Adrenal gland (tissue), 12 donors: ENCODE measurements around the gene NUTF2. TPM values are rescaled to one million over a fixed set of nuclear protein-coding genes. Genes with fewer than 3 reads are reported as not detected.

ENCODE experiments used
- DNase-seq, 7 donors: peaks; one replicate each; pipeline ENCODE4 v3.0.0-alpha.2; 2019 to 2020
- H3K27ac ChIP-seq, 5 donors: fragments of 200-600 bp; sonication (generic) in 4 of 5; 1 replicate in 3 of 5; 2 replicates in 2 of 5; pipeline versions ENCODE4 v1.5.1 to v1.8.0; 2016 to 2020; ENCODE audit warnings: mild to moderate bottlenecking in 1 of 5
- H3K27me3 ChIP-seq: fragments of 200-600 bp; 2 replicates; pipeline ENCODE4 v1.8.0; 2021
- H3K36me3 ChIP-seq, 2 donors: fragments of 200-600 bp; replicated peaks in 1 of 2; 1 replicate in 1 of 2; 2 replicates in 1 of 2; pipeline versions ENCODE4 v1.5.1 to v1.8.0; 2018 to 2022
- H3K4me1 ChIP-seq, 2 donors: fragments of 200-600 bp; replicated peaks in 1 of 2; 1 replicate in 1 of 2; 2 replicates in 1 of 2; pipeline versions ENCODE4 v1.5.1 to v1.8.0; 2018 to 2021
- H3K4me3 ChIP-seq, 4 donors: fragments of 200-600 bp; sonication (generic) in 3 of 4; one replicate each; pipeline ENCODE4 v1.5.1; 2016 to 2018
- H3K9me3 ChIP-seq, 3 donors: fragments of 200-600 bp; sonication (generic) in 1 of 3; replicated peaks in 1 of 3; 1 replicate in 2 of 3; 2 replicates in 1 of 3; pipeline versions ENCODE4 v1.5.1 to v1.8.0; 2016 to 2021
- POLR2A ChIP-seq, 2 donors: fragments of 450-650 bp; IDR thresholded peaks; one replicate each; pipeline ENCODE4 v1.6.1; 2017; ENCODE audit warnings: antibody characterized with exemption in 2 of 2, mild to moderate bottlenecking in 2 of 2, moderate library complexity in 1 of 2
- WGBS, 4 donors: extraction: QIAGEN DNeasy Blood & Tissue Kit in 2 of 4; methylation state at CpG; one replicate each; pipeline versions ENCODE4 v1.1.5 to v1.1.7; 2013 to 2017; 5-methylcytosine and 5-hydroxymethylcytosine counted together
- intact Hi-C, 2 donors: fragments of 100-400 bp; cut with DNase I; formaldehyde crosslinking; loops; one replicate each; pipeline versions ENCODE4 v1.14.1 to v1.15.0; 2022 to 2023
- polyA plus RNA-seq, 3 donors: library from polyadenylated mRNA; stranded (reverse); fragments of 200-250 nt in 2 of 3; fragments of 350-450 nt in 1 of 3; fragmentation: Illumina TruSeq in 1 of 3; extraction: RNeasy Lipid Tissue Mini Kit (QIAGEN cat#74804) in 1 of 3; gene quantifications; one replicate each; pipeline ENCODE4 v1.2.3, GENCODE V29; 2013 to 2014
- total RNA-seq, 9 donors: library from RNA; depleted of rRNA in 4 of 9; stranded (reverse); fragments of >200 nt in 4 of 9; fragments of 120-200 nt in 1 of 9; fragmentation: NEBNext Ultra II Directional in 1 of 9; extraction: Animal tissue kit (Norgen Biotek cat#: 25700) in 1 of 9; gene quantifications; one replicate each; pipeline versions ENCODE4 v1.1.0 to v1.2.4, GENCODE V29; 2013 to 2023
- TF ChIP-seq, protein P1 (sequence below), 6 experiments: fragments of 450-650 bp in 4 of 6; fragments of 200-600 bp in 2 of 6; sonication (generic) in 1 of 6; IDR thresholded peaks; 1 replicate in 5 of 6; 2 replicates in 1 of 6; pipeline versions ENCODE4 v1.5.1 to v1.8.0; 2016 to 2021; ENCODE audit warnings: antibody characterized with exemption in 6 of 6, mild to moderate bottlenecking in 2 of 6, moderate library complexity in 1 of 6
- donor health status: healthy with polysubstance abuse.
- donor health status: Bipolar disorder and iron deficiency.
- donor health status: DM: yes; HTN: yes; CAD: no.
- donor health status: DM: no; HTN: no; CAD: no.
- donor health status: DM: no; HTN: no; CAD: no.
- donor health status: DM: yes; HTN: yes; CAD: no.

NUTF2 gene
- total and polyA plus RNA-seq, 12 donors, result 30.0 to 201 (median 87.1) TPM

DNA sequence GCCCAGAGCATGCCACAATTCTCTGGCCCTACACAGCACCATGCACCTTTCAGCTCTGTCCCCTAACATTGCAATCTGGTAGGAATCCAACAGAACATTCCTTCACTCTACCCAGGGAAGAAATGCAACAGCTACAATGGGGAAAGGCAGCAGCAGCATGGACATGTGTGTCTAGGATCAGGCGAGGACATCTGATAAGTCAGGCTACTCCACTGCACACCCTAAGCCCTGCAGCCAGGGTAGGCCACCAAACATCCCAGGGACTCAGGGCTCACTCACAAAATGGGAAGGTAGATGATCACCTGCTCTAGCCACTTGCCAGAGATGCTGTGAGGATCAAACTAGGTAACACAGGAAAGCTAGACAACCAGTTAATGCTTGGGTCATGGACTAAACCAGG is 45.5 kb upstream of the NUTF2 start:
- WGBS, 4 donors, result 90 to 96% (median 94%) methylated on average over 1 of the region's 1 CpG; no CpG with 5 or more reads in 1 of the 4 donors
- TF ChIP-seq POLR2A (IDR thresholded peaks at IDR 0.05), result no peak
- TF ChIP-seq, protein P1, sequence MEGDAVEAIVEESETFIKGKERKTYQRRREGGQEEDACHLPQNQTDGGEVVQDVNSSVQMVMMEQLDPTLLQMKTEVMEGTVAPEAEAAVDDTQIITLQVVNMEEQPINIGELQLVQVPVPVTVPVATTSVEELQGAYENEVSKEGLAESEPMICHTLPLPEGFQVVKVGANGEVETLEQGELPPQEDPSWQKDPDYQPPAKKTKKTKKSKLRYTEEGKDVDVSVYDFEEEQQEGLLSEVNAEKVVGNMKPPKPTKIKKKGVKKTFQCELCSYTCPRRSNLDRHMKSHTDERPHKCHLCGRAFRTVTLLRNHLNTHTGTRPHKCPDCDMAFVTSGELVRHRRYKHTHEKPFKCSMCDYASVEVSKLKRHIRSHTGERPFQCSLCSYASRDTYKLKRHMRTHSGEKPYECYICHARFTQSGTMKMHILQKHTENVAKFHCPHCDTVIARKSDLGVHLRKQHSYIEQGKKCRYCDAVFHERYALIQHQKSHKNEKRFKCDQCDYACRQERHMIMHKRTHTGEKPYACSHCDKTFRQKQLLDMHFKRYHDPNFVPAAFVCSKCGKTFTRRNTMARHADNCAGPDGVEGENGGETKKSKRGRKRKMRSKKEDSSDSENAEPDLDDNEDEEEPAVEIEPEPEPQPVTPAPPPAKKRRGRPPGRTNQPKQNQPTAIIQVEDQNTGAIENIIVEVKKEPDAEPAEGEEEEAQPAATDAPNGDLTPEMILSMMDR (IDR thresholded peaks at IDR 0.05), result no peak
- H3K4me1 ChIP-seq, result peaks cover 16 to 20% of the 10 kb centered on the region in 2 donors
- H3K27ac ChIP-seq, result peak overlapping the region in 1 of 5 donors; percentile 50
- H3K27me3 ChIP-seq, result no peaks in the 10 kb centered on the region
- no peak for DNase-seq
- intact Hi-C loops, result loop anchor here in 1 of 2 donors (5.0 to 10.0 kb wide), 2 partner anchors 76 to 134 kb away; partner anchors contain the start of genes C16orf86 and ENKD1
- H3K9me3 ChIP-seq, result no peaks in the 10 kb centered on the region
- peaks cover 0 to 11% of the 10 kb centered on the region in 2 donors for H3K36me3 ChIP-seq
- H3K4me3 ChIP-seq, result no peak overlapping the region

DNA sequence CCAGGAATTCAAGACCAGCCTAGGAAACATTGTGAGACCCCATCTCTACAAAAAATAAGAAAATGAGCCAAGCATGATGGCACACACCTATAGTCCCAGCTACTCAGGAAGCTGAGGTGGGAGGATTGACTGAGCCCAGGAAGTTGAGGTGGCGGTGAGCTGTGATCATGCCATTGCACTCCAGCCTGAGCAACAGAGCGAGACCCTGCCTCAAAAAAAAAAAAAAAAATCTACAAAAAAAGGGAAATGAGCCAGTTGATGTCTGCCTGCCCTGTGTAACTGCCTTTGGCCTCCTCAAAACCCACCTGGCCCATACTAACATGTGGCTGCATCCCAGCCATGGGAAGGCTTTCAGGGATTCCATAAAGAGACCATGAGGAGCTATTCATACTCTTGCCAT is 44.9 kb upstream of the NUTF2 start:
- Histone ChIP-seq H3K4me3 (no peak overlapping the region), H3K4me1 (peaks cover 16 to 20% of the 10 kb centered on the region in 2 donors), H3K27me3 (no peaks in the 10 kb centered on the region), H3K36me3 (peaks cover 0 to 11% of the 10 kb centered on the region in 2 donors), H3K9me3 (no peaks in the 10 kb centered on the region), H3K27ac (no peak overlapping the region)
- 79 to 100% (median 88%) methylated on average over 2 of the region's 2 CpGs for WGBS, 4 donors
- intact Hi-C loops, result loop anchor here in 1 of 2 donors (5.0 to 10.0 kb wide), 2 partner anchors 77 to 135 kb away; partner anchors contain the start of genes C16orf86 and ENKD1
- TF ChIP-seq, protein P1 (IDR thresholded peaks at IDR 0.05), result no peak
- TF ChIP-seq POLR2A (IDR thresholded peaks at IDR 0.05), result no peak
- no peak for DNase-seq

DNA sequence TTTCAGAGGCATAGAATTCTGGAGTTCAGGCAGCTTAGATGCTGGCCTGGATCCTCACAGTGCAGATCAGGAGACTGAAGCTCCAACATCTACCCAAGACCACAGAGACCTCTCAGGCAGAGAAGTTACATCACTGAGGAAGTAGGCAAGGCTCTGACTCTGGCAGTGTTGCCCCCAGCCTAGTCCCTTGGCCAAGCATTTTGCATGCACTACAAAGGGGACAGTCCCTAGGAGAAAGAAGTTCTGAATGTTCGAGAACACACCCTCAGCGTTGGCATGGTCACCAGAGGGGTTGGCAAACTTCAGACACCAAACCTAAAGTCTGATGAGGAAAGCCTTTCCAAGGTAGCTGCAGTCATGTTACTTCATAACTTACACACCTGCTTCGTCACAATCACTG is 42.8 kb upstream of the NUTF2 start:
- Histone ChIP-seq H3K27ac (no peak overlapping the region), H3K36me3 (peaks cover 0 to 5% of the 10 kb centered on the region in 2 donors), H3K27me3 (no peaks in the 10 kb centered on the region), H3K4me1 (peaks cover 16 to 27% of the 10 kb centered on the region in 2 donors), H3K4me3 (no peak overlapping the region), H3K9me3 (no peaks in the 10 kb centered on the region)
- DNase-seq, result no peak
- WGBS, 4 donors, result 88 to 100% (median 93%) methylated on average over 3 of the region's 3 CpGs
- TF ChIP-seq, protein P1 (IDR thresholded peaks at IDR 0.05), result no peak
- TF ChIP-seq POLR2A (IDR thresholded peaks at IDR 0.05), result no peak
- intact Hi-C loops, result loop anchor here in 1 of 2 donors (5.0 to 10.0 kb wide), 2 partner anchors 79 to 137 kb away; partner anchors contain the start of genes C16orf86 and ENKD1

DNA sequence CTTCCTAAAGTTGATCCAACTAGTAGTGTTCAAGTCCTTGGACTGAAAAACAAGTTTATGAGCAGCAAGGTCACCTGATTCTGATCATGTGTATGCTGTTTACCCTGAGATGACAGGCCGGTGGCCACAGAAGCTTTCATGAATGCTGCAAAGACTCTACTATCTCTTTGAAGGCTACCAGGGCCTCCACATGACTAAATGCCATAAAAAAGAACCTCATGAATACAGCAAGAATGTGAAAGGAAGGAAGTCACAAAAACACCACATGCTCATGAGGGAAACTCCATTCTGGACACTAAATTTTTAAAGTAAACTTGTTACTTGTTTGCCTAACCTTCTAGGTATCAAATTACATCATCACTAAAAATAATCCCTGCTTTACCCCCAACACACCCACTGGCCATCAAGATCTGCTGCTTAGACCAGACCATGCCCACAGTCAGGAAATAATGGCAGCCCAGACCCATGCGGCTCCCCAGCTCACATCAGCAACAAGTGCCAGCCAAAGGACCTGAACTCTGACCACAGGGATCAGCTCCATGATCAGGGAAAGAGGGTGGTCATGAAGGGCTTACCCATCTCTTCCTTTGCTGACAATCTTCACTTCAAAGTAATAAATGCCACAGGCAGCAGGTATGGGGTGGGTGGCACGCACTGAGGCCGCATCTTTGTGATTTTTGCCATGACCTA is 41.7 kb upstream of the NUTF2 start:
- Histone ChIP-seq H3K4me3 (peak overlapping the region in 2 of 4 donors; percentile 72 to 92), H3K36me3 (peaks cover 0 to 5% of the 10 kb centered on the region in 2 donors)

More for the DNA sequence above, 41.7 kb upstream of the NUTF2 start:
- intact Hi-C loops, result loop anchor here in 1 of 2 donors (5.0 to 10.0 kb wide), 2 partner anchors 80 to 138 kb away; partner anchors contain the start of genes C16orf86 and ENKD1
- Histone ChIP-seq H3K4me1 (peaks cover 16 to 26% of the 10 kb centered on the region in 2 donors), H3K27ac (peak overlapping the region in 3 of 5 donors; percentile 78 to 84 (median 81)), H3K27me3 (no peaks in the 10 kb centered on the region), H3K9me3 (no peaks in the 10 kb centered on the region)
- TF ChIP-seq, protein P1 (IDR thresholded peaks at IDR 0.05), result no peak
- TF ChIP-seq POLR2A (IDR thresholded peaks at IDR 0.05), result peak in 1 of 2 donors; percentile 24
- WGBS, 4 donors, result 55 to 73% (median 59%) methylated on average over 4 of the region's 4 CpGs
- DNase-seq, result peak in 2 of 7 donors; percentile 21 to 37
